ENCODE data around the gene NAT14.

NAT14 gene

GRCh38 chr19:55535173-55535964 is 50.4 kb downstream of the NAT14 start:
- DNase-seq (ENCODE audit: insufficient read length, low spot score) (no peak), FAIRE-seq (no peak)
- TF ChIP-seq CTCF (IDR thresholded peaks at IDR 0.05; ENCODE audit: insufficient read depth, missing control alignments), result no peak

GRCh38 chr19:55535965-55536350 is 51.0 kb downstream of the NAT14 start:
- no peak for DNase-seq (ENCODE audit: insufficient read length, low spot score)
- FAIRE-seq, result no peak
- TF ChIP-seq CTCF (IDR thresholded peaks at IDR 0.05; ENCODE audit: insufficient read depth, missing control alignments), result no peak

DNA sequence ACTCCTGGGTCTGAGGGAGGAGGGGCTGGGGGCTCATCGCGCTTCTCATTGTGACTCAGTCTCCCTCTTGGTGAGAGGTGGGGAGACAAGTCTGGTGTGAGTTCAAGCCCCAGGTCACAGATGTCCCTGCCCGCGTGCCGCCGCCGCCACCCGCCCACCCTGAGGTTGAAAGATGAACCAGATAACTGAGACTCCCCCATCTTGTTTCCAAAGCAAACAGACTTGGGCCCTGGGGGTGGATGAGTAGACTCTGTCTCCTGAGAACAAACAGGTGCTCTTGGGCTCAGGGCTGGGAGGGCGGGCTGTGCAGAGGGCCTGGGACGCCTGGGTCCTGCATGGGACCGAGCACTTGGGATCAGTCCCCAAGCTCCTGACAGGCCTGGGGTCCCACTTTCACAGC is 51.4 kb downstream of the NAT14 start:
- no peak for FAIRE-seq

More for the DNA sequence above, 51.4 kb downstream of the NAT14 start:
- no peak for TF ChIP-seq CTCF (IDR thresholded peaks at IDR 0.05; ENCODE audit: insufficient read depth, missing control alignments)
- DNase-seq (ENCODE audit: insufficient read length, low spot score), result no peak
